T-helper 1 cell treated with Interleukin-12 subunit alpha and Interleukin-12 subunit beta and Interleukin-4 antibody, amounts not matched to agents 30 μg/mL and 1 μg/mL, for 36 hours (primary cell): ENCODE results near the gene PDGFA.
A peak's percentile ranks its signal among the peaks of the same experiment; 100 is the strongest.

ENCODE experiments used
- H3K27ac Mint-ChIP-seq: one replicate; pipeline ENCODE4 v1.8.0; 2021; ENCODE audit warnings: mild to moderate bottlenecking, mixed read lengths
- H3K27me3 Mint-ChIP-seq: one replicate; pipeline ENCODE4 v1.8.0; 2021; ENCODE audit warnings: low read depth, mixed read lengths
- H3K36me3 Mint-ChIP-seq: one replicate; pipeline ENCODE4 v1.8.0; 2021; ENCODE audit warnings: low read depth, mixed read lengths
- H3K4me1 Mint-ChIP-seq: one replicate; pipeline ENCODE4 v1.8.0; 2021; ENCODE audit warnings: low read depth, mixed read lengths
- H3K4me3 Mint-ChIP-seq: one replicate; pipeline ENCODE4 v1.8.0; 2021; ENCODE audit warnings: mild to moderate bottlenecking, moderate library complexity, mixed read lengths
- H3K9me3 Mint-ChIP-seq: one replicate; pipeline ENCODE4 v1.8.0; 2021; ENCODE audit warnings: mixed read lengths

Gene PDGFA

GRCh38 chr7:520503-521161 lies 986 bp upstream of the PDGFA start:
- Mint-ChIP-seq H3K36me3 (no peaks in the 10 kb centered on the region), H3K9me3 (no peaks in the 10 kb centered on the region), H3K27ac (no peak overlapping the region), H3K4me1 (no peaks in the 10 kb centered on the region), H3K27me3 (peaks cover 52% of the 10 kb centered on the region), H3K4me3 (no peak overlapping the region)

GRCh38 chr7:518630-519483 lies 789 bp downstream of the PDGFA start:
- Mint-ChIP-seq H3K9me3 (no peaks in the 10 kb centered on the region), H3K27ac (peak overlapping the region; percentile 41), H3K36me3 (no peaks in the 10 kb centered on the region), H3K4me3 (peak overlapping the region; percentile 81), H3K27me3 (peaks cover 43% of the 10 kb centered on the region), H3K4me1 (no peaks in the 10 kb centered on the region)

- peak overlapping the region; percentile 81 for H3K4me3 Mint-ChIP-seq
- H3K9me3 Mint-ChIP-seq: no peaks in the 10 kb centered on the region
- no peaks in the 10 kb centered on the region for H3K4me1 Mint-ChIP-seq
- peaks cover 34% of the 10 kb centered on the region for H3K27me3 Mint-ChIP-seq
- peak overlapping the region; percentile 26 for H3K27ac Mint-ChIP-seq
- no peaks in the 10 kb centered on the region for H3K36me3 Mint-ChIP-seq
Observed at GRCh38 chr7:517774-518629, 1.6 kb downstream of the PDGFA start.

GRCh38 chr7:516606-517456 lies 2.8 kb downstream of the PDGFA start:
- H3K27ac Mint-ChIP-seq: no peak overlapping the region
- peaks cover 33% of the 10 kb centered on the region for H3K27me3 Mint-ChIP-seq

GRCh38 chr7:516216-516605 lies 3.4 kb downstream of the PDGFA start:
- Mint-ChIP-seq H3K4me1 (no peaks in the 10 kb centered on the region), H3K9me3 (no peaks in the 10 kb centered on the region), H3K36me3 (no peaks in the 10 kb centered on the region), H3K27ac (no peak overlapping the region), H3K27me3 (peaks cover 30% of the 10 kb centered on the region), H3K4me3 (no peak overlapping the region)

More at GRCh38 chr7:516606-517456, 2.8 kb downstream of the PDGFA start:
- H3K4me1 Mint-ChIP-seq: no peaks in the 10 kb centered on the region
- no peak overlapping the region for H3K4me3 Mint-ChIP-seq
- no peaks in the 10 kb centered on the region for H3K36me3 Mint-ChIP-seq
- H3K9me3 Mint-ChIP-seq: no peaks in the 10 kb centered on the region

- no peaks in the 10 kb centered on the region for H3K36me3 Mint-ChIP-seq
- peaks cover 24% of the 10 kb centered on the region for H3K27me3 Mint-ChIP-seq
- H3K4me1 Mint-ChIP-seq: no peaks in the 10 kb centered on the region
- no peak overlapping the region for H3K4me3 Mint-ChIP-seq
- H3K27ac Mint-ChIP-seq: no peak overlapping the region
- H3K9me3 Mint-ChIP-seq: no peaks in the 10 kb centered on the region
Observed at GRCh38 chr7:515628-516027, 4.0 kb downstream of the PDGFA start.

- Mint-ChIP-seq H3K36me3 (no peaks in the 10 kb centered on the region), H3K27me3 (peaks cover 23% of the 10 kb centered on the region), H3K4me1 (no peaks in the 10 kb centered on the region), H3K4me3 (no peak overlapping the region), H3K9me3 (no peaks in the 10 kb centered on the region), H3K27ac (no peak overlapping the region)
Observed at GRCh38 chr7:514651-515598, 4.7 kb downstream of the PDGFA start.

- peaks cover 23% of the 10 kb centered on the region for H3K27me3 Mint-ChIP-seq
Observed at GRCh38 chr7:514242-514641, 5.4 kb downstream of the PDGFA start.

GRCh38 chr7:513521-514166 lies 6.0 kb downstream of the PDGFA start:
- no peaks in the 10 kb centered on the region for H3K36me3 Mint-ChIP-seq
- peaks cover 23% of the 10 kb centered on the region for H3K27me3 Mint-ChIP-seq
- H3K9me3 Mint-ChIP-seq: no peaks in the 10 kb centered on the region
- no peaks in the 10 kb centered on the region for H3K4me1 Mint-ChIP-seq
- H3K27ac Mint-ChIP-seq: no peak overlapping the region
- no peak overlapping the region for H3K4me3 Mint-ChIP-seq

More at GRCh38 chr7:514242-514641, 5.4 kb downstream of the PDGFA start:
- Mint-ChIP-seq H3K27ac (no peak overlapping the region), H3K36me3 (no peaks in the 10 kb centered on the region), H3K4me3 (no peak overlapping the region), H3K9me3 (no peaks in the 10 kb centered on the region), H3K4me1 (no peaks in the 10 kb centered on the region)

- H3K27me3 Mint-ChIP-seq: peaks cover 18% of the 10 kb centered on the region
- no peaks in the 10 kb centered on the region for H3K9me3 Mint-ChIP-seq
- no peak overlapping the region for H3K4me3 Mint-ChIP-seq
- no peak overlapping the region for H3K27ac Mint-ChIP-seq
- no peaks in the 10 kb centered on the region for H3K4me1 Mint-ChIP-seq
- no peaks in the 10 kb centered on the region for H3K36me3 Mint-ChIP-seq
Observed at GRCh38 chr7:512541-513311, 6.9 kb downstream of the PDGFA start.

GRCh38 chr7:512146-512510 lies 7.5 kb downstream of the PDGFA start:
- H3K27ac Mint-ChIP-seq: no peak overlapping the region
- no peaks in the 10 kb centered on the region for H3K36me3 Mint-ChIP-seq
- no peaks in the 10 kb centered on the region for H3K4me1 Mint-ChIP-seq
- H3K9me3 Mint-ChIP-seq: no peaks in the 10 kb centered on the region
- no peak overlapping the region for H3K4me3 Mint-ChIP-seq
- H3K27me3 Mint-ChIP-seq: peaks cover 16% of the 10 kb centered on the region

- Mint-ChIP-seq H3K27ac (no peak overlapping the region), H3K4me1 (no peaks in the 10 kb centered on the region), H3K36me3 (no peaks in the 10 kb centered on the region), H3K9me3 (no peaks in the 10 kb centered on the region), H3K27me3 (peaks cover 16% of the 10 kb centered on the region), H3K4me3 (no peak overlapping the region)
Observed at GRCh38 chr7:511476-512145, 8.0 kb downstream of the PDGFA start.
